VCaP (cell line): ENCODE measurements around the gene PRKCE.

ENCODE experiments used
- H3K27ac ChIP-seq: fragments of 450-650 bp; 2 replicates; pipeline ENCODE4 v1.5.1; 2017
- TF ChIP-seq, protein P1 (sequence below): fragments of 450-650 bp; conservative IDR thresholded peaks from 2 replicates; pipeline ENCODE4 v1.5.1; 2017; ENCODE audit warnings: mild to moderate bottlenecking, moderate library complexity

Gene PRKCE

GRCh38 chr2:46094689-46095088, 443.2 kb downstream of the PRKCE start:
- H3K27ac ChIP-seq = no peak overlapping the region
- TF ChIP-seq, protein P1, sequence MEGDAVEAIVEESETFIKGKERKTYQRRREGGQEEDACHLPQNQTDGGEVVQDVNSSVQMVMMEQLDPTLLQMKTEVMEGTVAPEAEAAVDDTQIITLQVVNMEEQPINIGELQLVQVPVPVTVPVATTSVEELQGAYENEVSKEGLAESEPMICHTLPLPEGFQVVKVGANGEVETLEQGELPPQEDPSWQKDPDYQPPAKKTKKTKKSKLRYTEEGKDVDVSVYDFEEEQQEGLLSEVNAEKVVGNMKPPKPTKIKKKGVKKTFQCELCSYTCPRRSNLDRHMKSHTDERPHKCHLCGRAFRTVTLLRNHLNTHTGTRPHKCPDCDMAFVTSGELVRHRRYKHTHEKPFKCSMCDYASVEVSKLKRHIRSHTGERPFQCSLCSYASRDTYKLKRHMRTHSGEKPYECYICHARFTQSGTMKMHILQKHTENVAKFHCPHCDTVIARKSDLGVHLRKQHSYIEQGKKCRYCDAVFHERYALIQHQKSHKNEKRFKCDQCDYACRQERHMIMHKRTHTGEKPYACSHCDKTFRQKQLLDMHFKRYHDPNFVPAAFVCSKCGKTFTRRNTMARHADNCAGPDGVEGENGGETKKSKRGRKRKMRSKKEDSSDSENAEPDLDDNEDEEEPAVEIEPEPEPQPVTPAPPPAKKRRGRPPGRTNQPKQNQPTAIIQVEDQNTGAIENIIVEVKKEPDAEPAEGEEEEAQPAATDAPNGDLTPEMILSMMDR = no peak

- H3K27ac ChIP-seq = no peak overlapping the region
- TF ChIP-seq, protein P1 = no peak
Observed at GRCh38 chr2:46095830-46096229, 444.4 kb downstream of the PRKCE start.

- TF ChIP-seq, protein P1 = no peak
- no peak overlapping the region for H3K27ac ChIP-seq
Observed at GRCh38 chr2:46096260-46096659, 444.8 kb downstream of the PRKCE start.

DNA sequence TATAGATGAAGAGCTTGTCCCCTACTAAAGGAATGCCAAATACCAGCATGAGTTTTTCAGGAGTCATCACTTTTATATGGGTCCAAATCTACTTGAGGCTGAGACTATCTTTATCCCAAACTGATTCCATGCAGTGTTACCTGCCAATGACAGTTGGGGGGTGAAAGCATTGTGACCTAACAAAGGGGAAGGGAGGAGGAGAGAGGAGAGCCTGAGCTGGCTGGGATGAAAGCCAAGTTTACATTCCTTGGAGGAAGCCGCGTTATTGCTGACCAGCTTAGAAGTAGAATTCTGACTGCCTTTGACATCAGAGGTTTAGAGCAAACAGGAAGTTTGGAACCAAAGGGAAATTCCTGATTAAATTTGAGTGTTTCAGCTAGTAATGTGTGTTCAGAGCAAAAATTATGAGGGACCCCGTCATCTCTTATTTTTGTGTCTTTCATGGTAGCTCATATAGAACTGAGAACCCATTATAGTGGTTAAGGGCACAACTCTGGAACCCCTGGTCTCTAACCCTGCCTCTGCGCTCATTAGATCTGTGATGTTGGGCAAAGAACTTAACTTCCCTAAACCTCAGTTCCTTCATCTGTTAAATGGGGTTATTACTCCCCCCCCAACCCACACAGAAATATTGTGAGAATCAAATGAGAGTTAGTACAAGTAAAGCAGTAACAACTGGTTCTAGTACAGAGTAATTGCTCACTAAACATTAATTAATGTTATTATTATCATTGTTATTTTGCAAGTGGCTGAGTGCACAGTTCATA, 446.4 kb downstream of the PRKCE start:
- H3K27ac ChIP-seq = peak overlapping the region; percentile 14; the same call in 1 of the 2 replicates
- TF ChIP-seq, protein P1 = no peak

GRCh38 chr2:46098621-46099062, 447.2 kb downstream of the PRKCE start:
- H3K27ac ChIP-seq = no peak overlapping the region
- TF ChIP-seq, protein P1 = no peak

GRCh38 chr2:46101557-46102220, 450.2 kb downstream of the PRKCE start:
- H3K27ac ChIP-seq = no peak overlapping the region
- TF ChIP-seq, protein P1 = no peak

DNA sequence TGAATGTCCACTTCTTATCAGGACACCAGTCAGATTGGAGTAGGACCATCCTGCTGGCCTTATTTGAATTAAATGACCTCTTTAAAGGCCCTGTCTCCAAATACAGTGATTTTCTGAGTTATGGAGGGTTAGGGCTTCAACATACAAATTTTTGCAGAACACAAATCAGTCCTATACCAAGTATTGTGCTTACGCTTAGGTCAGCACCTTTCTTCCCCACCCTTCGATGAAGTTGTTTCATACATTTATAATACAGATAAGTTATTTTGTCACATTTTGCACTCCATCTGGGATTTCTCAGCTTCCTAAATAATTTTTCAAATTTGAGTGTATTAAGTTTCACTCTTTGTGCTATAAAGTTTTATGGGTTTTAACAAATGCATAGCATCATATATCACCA, 455.2 kb downstream of the PRKCE start:
- TF ChIP-seq, protein P1 = no peak
- H3K27ac ChIP-seq = no peak overlapping the region
